PC-3 (cell line): ENCODE results near the gene SWSAP1. TPM values are rescaled to one million over a fixed set of nuclear protein-coding genes. Genes with fewer than 3 reads are reported as not detected.

Experiments used
- ATAC-seq: fragments of 200-7000 bp; cut with Tn5 transposase; 2 replicates; pipeline ENCODE4 v1.9.1; 2020; ENCODE audit warnings: mild to moderate bottlenecking, moderate library complexity
- BruUV-seq: library from RNA; stranded (reverse); fragments of 400-500 nt; replicated peaks from 2 replicates; lab custom pipeline; 2021; lab: Mats Ljungman, UMichigan
- CTCF ChIA-PET: fragments of 300-600 bp; sonication (Branson Sonifier 250); formaldehyde crosslinking; loops from one replicate; lab custom pipeline; 2022; ENCODE audit warnings: antibody characterized with exemption; lab: Charles Lee
- POLR2A ChIA-PET: fragments of 300-600 bp; sonication (Branson Sonifier 250); formaldehyde crosslinking; loops from one replicate; lab custom pipeline; 2022; ENCODE audit warnings: antibody characterized with exemption; ENCODE audit not compliant: unreplicated experiment; lab: Charles Lee
- DNase-seq: peaks from one replicate; pipeline ENCODE4 v3.0.0-alpha.2; 2015
- H2AFZ ChIP-seq: fragments of 300-600 bp; sonication (generic); 2 replicates; pipeline ENCODE4 v1.6.0; 2016; ENCODE audit warnings: antibody characterized with exemption, low read length
- H3F3A ChIP-seq: fragments of 300-600 bp; sonication (generic); one replicate; pipeline ENCODE4 v1.6.0; 2017; ENCODE audit warnings: antibody characterized with exemption, low read length, control low read depth, mild to moderate bottlenecking; ENCODE audit not compliant: unreplicated experiment
- H3K27ac ChIP-seq: fragments of 300-600 bp; sonication (generic); 2 replicates; pipeline ENCODE4 v1.5.1; 2016; ENCODE audit warnings: mild to moderate bottlenecking, low read length
- H3K27me3 ChIP-seq: fragments of 300-600 bp; sonication (generic); 2 replicates; pipeline ENCODE4 v1.6.1; 2016; ENCODE audit warnings: low read length, mixed read lengths
- H3K36me3 ChIP-seq: fragments of 300-600 bp; sonication (generic); 2 replicates; pipeline ENCODE4 v1.6.1; 2016; ENCODE audit warnings: low read depth, mixed run types, low read length, mixed read lengths
- H3K4me1 ChIP-seq: fragments of 300-600 bp; sonication (generic); 2 replicates; pipeline ENCODE4 v1.5.1; 2016; ENCODE audit warnings: low read length; ENCODE audit not compliant: insufficient read depth
- H3K4me2 ChIP-seq: fragments of 300-600 bp; sonication (generic); 2 replicates; pipeline ENCODE4 v1.6.0; 2016; ENCODE audit warnings: low read length
- H3K4me3 ChIP-seq: fragments of 300-600 bp; sonication (generic); 2 replicates; pipeline ENCODE4 v1.5.1; 2016; ENCODE audit warnings: mild to moderate bottlenecking, low read length, mixed read lengths
- H3K79me2 ChIP-seq: fragments of 300-600 bp; sonication (generic); 2 replicates; pipeline ENCODE4 v1.6.1; 2017; ENCODE audit warnings: low read length, mixed read lengths
- H3K9ac ChIP-seq: fragments of 300-600 bp; sonication (generic); 2 replicates; pipeline ENCODE4 v1.6.0; 2016; ENCODE audit warnings: mild to moderate bottlenecking, low read length
- H3K9me2 ChIP-seq: fragments of 300-600 bp; sonication (generic); replicated peaks from 2 replicates; pipeline ENCODE4 v1.6.1; 2016; ENCODE audit warnings: mixed run types, low read length, mixed read lengths
- H3K9me3 ChIP-seq: fragments of 300-600 bp; sonication (generic); 2 replicates; pipeline ENCODE4 v1.6.1; 2016; ENCODE audit warnings: low read length, mixed read lengths
- H4K20me1 ChIP-seq: fragments of 300-600 bp; sonication (generic); 2 replicates; pipeline ENCODE4 v1.6.1; 2016; ENCODE audit warnings: low read length, mixed read lengths
- EZH2 ChIP-seq: fragments of 300-600 bp; sonication (generic); IDR thresholded peaks from one replicate; pipeline ENCODE4 v1.6.1; 2017; ENCODE audit warnings: antibody characterized with exemption, mild to moderate bottlenecking, low read length; ENCODE audit not compliant: unreplicated experiment
- EZH2phosphoT487 ChIP-seq: fragments of 300-600 bp; sonication (generic); IDR thresholded peaks from 2 replicates; pipeline ENCODE4 v1.6.1; 2018; ENCODE audit warnings: mild to moderate bottlenecking, antibody characterized with exemption, low read length, borderline replicate concordance
- intact Hi-C: fragments of 100-400 bp; cut with micrococcal nuclease; formaldehyde crosslinking; loops from 2 replicates; pipeline ENCODE4 v1.9.0; 2023
- total RNA-seq: library from RNA; depleted of rRNA; stranded (reverse); fragments of >200 nt; gene quantifications from 2 replicates; pipeline ENCODE4 v1.2.3, GENCODE V29; 2014
- TF ChIP-seq, protein P1 (sequence below): fragments of 300-600 bp; sonication (generic); conservative IDR thresholded peaks from 2 replicates; pipeline ENCODE4 v1.5.1; 2017; ENCODE audit warnings: antibody characterized with exemption, low read depth, mild to moderate bottlenecking, low read length

Gene SWSAP1
- total RNA-seq, 1 experiment from 2014 or later: 6.1 TPM

- BruUV-seq: no TSS peak
Observed at GRCh38 chr19:11345122-11345803, 29.2 kb upstream of the SWSAP1 start.

GRCh38 chr19:11346104-11346940 is 28.1 kb upstream of the SWSAP1 start, which contains the start of the genes CCDC159 and TMEM205:
Gene CCDC159 (plus strand): TSS chr19:11346519. CDS start chr19:11346607, 88 bp downstream.
Gene TMEM205 (minus strand): TSS chr19:11346268. CDS start chr19:11345619, 649 bp downstream.
- ChIA-PET POLR2A (interaction anchor here (0.5 to 1.2 kb wide), 8 partner anchors 17 to 885 kb away, joined by 3 to 6 read pairs (median 4); partner anchors contain the start of genes SWSAP1, ZNF136 and ZNF653), CTCF (interaction anchor here (0.9 to 1.9 kb wide), 3 partner anchors 31 to 52 kb away, joined by 3 to 9 read pairs (median 4); no protein-coding TSS in a partner anchor)
- H3F3A ChIP-seq: no peaks in the 10 kb centered on the region
- BruUV-seq: no TSS peak
- H3K4me3 ChIP-seq: peak within 1 kb of the TSS; percentile 80
- peak; percentile 82 for ATAC-seq
- H3K9ac ChIP-seq: peak within 1 kb of the TSS; percentile 87
- H3K9me2 ChIP-seq: no peaks in the 10 kb centered on the region
- intact Hi-C loops: loop anchor here (1.0 to 2.0 kb wide), 4 partner anchors 9 to 54 kb away; partner anchors contain the start of genes PLPPR2 and SWSAP1
- peaks cover 23% of the 10 kb centered on the region for H3K79me2 ChIP-seq
- DNase-seq: peak; percentile 100
- no peak for TF ChIP-seq EZH2
- TF ChIP-seq, protein P1, sequence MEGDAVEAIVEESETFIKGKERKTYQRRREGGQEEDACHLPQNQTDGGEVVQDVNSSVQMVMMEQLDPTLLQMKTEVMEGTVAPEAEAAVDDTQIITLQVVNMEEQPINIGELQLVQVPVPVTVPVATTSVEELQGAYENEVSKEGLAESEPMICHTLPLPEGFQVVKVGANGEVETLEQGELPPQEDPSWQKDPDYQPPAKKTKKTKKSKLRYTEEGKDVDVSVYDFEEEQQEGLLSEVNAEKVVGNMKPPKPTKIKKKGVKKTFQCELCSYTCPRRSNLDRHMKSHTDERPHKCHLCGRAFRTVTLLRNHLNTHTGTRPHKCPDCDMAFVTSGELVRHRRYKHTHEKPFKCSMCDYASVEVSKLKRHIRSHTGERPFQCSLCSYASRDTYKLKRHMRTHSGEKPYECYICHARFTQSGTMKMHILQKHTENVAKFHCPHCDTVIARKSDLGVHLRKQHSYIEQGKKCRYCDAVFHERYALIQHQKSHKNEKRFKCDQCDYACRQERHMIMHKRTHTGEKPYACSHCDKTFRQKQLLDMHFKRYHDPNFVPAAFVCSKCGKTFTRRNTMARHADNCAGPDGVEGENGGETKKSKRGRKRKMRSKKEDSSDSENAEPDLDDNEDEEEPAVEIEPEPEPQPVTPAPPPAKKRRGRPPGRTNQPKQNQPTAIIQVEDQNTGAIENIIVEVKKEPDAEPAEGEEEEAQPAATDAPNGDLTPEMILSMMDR: 0 out of 2 replicates have a peak, but pooled peaks have one; percentile 24
- peaks cover 36% of the 10 kb centered on the region for H3K4me1 ChIP-seq
- peak within 1 kb of the TSS; percentile 84 for H3K4me2 ChIP-seq
- H2AFZ ChIP-seq: peak within 1 kb of the TSS; percentile 86
- H4K20me1 ChIP-seq: no peaks in the 10 kb centered on the region
- H3K36me3 ChIP-seq: peaks cover 5% of the 10 kb centered on the region
- H3K9me3 ChIP-seq: no peaks in the 10 kb centered on the region
- H3K27ac ChIP-seq: peak within 1 kb of the TSS; percentile 72
- no peaks in the 10 kb centered on the region for H3K27me3 ChIP-seq

More at GRCh38 chr19:11345122-11345803, 29.2 kb upstream of the SWSAP1 start:
- peak overlapping the region; percentile 80 for H3K4me3 ChIP-seq
- H3K9me2 ChIP-seq: no peaks in the 10 kb centered on the region
- peak overlapping the region; percentile 87 for H3K9ac ChIP-seq
- H3K4me2 ChIP-seq: peak overlapping the region; percentile 84
- H3K9me3 ChIP-seq: no peaks in the 10 kb centered on the region
- H3K79me2 ChIP-seq: peaks cover 23% of the 10 kb centered on the region
- 0 out of 2 replicates have a peak, but pooled peaks have one; percentile 2 for ATAC-seq
- CTCF ChIA-PET: interaction anchor here (0.7 to 1.9 kb wide), 5 partner anchors 32 to 51 kb away, joined by 3 to 9 read pairs (median 7); no protein-coding TSS in a partner anchor
- TF ChIP-seq EZH2phosphoT487: no peak
- TF ChIP-seq, protein P1: no peak
- no peak for TF ChIP-seq EZH2
- no peaks in the 10 kb centered on the region for H4K20me1 ChIP-seq
- H3F3A ChIP-seq: no peaks in the 10 kb centered on the region
- H2AFZ ChIP-seq: peak overlapping the region; percentile 86
- DNase-seq: peak; percentile 63
- no peaks in the 10 kb centered on the region for H3K27me3 ChIP-seq
- peaks cover 36% of the 10 kb centered on the region for H3K4me1 ChIP-seq
- intact Hi-C loops: no loop called here
- POLR2A ChIA-PET: interaction anchor here (0.5 to 0.9 kb wide), 2 partner anchors 36 to 160 kb away, joined by 5 to 9 read pairs; partner anchors contain the start of gene ZNF653
- peaks cover 7% of the 10 kb centered on the region for H3K36me3 ChIP-seq
- peak overlapping the region; percentile 72 for H3K27ac ChIP-seq
